ENCODE results near the gene LSM7.

The LSM7 gene

GRCh38 chr19:2361246-2362045 is 33.1 kb upstream of the LSM7 start:
- Mint-ChIP-seq H3K9me3 (peaks cover 9% of the 10 kb centered on the region), H3K27me3 (ENCODE audit: low read depth, poor library complexity) (peaks cover 38% of the 10 kb centered on the region), H3K27ac (no peak overlapping the region), H3K4me1 (peaks cover 21% of the 10 kb centered on the region), H3K4me3 (no peak overlapping the region), H3K36me3 (ENCODE audit: low read depth) (no peaks in the 10 kb centered on the region)
- no peak for TF ChIP-seq CTCF (IDR thresholded peaks at IDR 0.05)
- DNase-seq: no peak

GRCh38 chr19:2360833-2361232 is 32.4 kb upstream of the LSM7 start:
- H3K4me1 Mint-ChIP-seq: peaks cover 21% of the 10 kb centered on the region
- H3K36me3 Mint-ChIP-seq (ENCODE audit: low read depth): no peaks in the 10 kb centered on the region
- no peak for DNase-seq
- H3K4me3 Mint-ChIP-seq: peak overlapping the region; percentile 28
- H3K27ac Mint-ChIP-seq: no peak overlapping the region
- peaks cover 5% of the 10 kb centered on the region for H3K9me3 Mint-ChIP-seq
- H3K27me3 Mint-ChIP-seq (ENCODE audit: low read depth, poor library complexity): peaks cover 38% of the 10 kb centered on the region
- no peak for TF ChIP-seq CTCF (IDR thresholded peaks at IDR 0.05)

- H3K9me3 Mint-ChIP-seq: peaks cover 1% of the 10 kb centered on the region
- no peak for TF ChIP-seq CTCF (IDR thresholded peaks at IDR 0.05)
- no peak within 1 kb of the TSS for H3K27ac Mint-ChIP-seq
- no peaks in the 10 kb centered on the region for H3K36me3 Mint-ChIP-seq (ENCODE audit: low read depth)
- H3K4me3 Mint-ChIP-seq: peak within 1 kb of the TSS; percentile 28
- H3K27me3 Mint-ChIP-seq (ENCODE audit: low read depth, poor library complexity): peaks cover 32% of the 10 kb centered on the region
- H3K4me1 Mint-ChIP-seq: peaks cover 17% of the 10 kb centered on the region
- DNase-seq: no peak
These were observed 31.8 kb upstream of the LSM7 start, which contains the start of gene TMPRSS9 for GRCh38 chr19:2359992-2360685. TSS of gene TMPRSS9 (plus strand) at chr19:2360265. CDS start at chr19:2389786, 29,521 bp downstream.

GRCh38 chr19:2358548-2359173 is 30.3 kb upstream of the LSM7 start:
- H3K27me3 Mint-ChIP-seq (ENCODE audit: low read depth, poor library complexity): peaks cover 29% of the 10 kb centered on the region
- no peak for DNase-seq
- no peak overlapping the region for H3K27ac Mint-ChIP-seq
- H3K36me3 Mint-ChIP-seq (ENCODE audit: low read depth): no peaks in the 10 kb centered on the region
- TF ChIP-seq CTCF (IDR thresholded peaks at IDR 0.05): no peak
- no peaks in the 10 kb centered on the region for H3K9me3 Mint-ChIP-seq
- no peak overlapping the region for H3K4me3 Mint-ChIP-seq
- H3K4me1 Mint-ChIP-seq: peaks cover 11% of the 10 kb centered on the region

- DNase-seq: no peak
- peaks cover 11% of the 10 kb centered on the region for H3K4me1 Mint-ChIP-seq
- no peaks in the 10 kb centered on the region for H3K36me3 Mint-ChIP-seq (ENCODE audit: low read depth)
- peaks cover 29% of the 10 kb centered on the region for H3K27me3 Mint-ChIP-seq (ENCODE audit: low read depth, poor library complexity)
- no peak for TF ChIP-seq CTCF (IDR thresholded peaks at IDR 0.05)
- no peaks in the 10 kb centered on the region for H3K9me3 Mint-ChIP-seq
- no peak overlapping the region for H3K4me3 Mint-ChIP-seq
- no peak overlapping the region for H3K27ac Mint-ChIP-seq
These were observed 29.2 kb upstream of the LSM7 start for GRCh38 chr19:2357279-2358206.

All from nephron progenitor cell (in vitro differentiated cells).